NOMO-1 treated with dmso at 0.1 percent for 144 hours (cell line): ENCODE results near the gene EDN2.

Experiments
- DNase-seq: peaks from one replicate; lab custom pipeline; 2025; ENCODE audit not compliant: unreplicated experiment; lab: John Stamatoyannopoulos, UW

Gene EDN2

DNA sequence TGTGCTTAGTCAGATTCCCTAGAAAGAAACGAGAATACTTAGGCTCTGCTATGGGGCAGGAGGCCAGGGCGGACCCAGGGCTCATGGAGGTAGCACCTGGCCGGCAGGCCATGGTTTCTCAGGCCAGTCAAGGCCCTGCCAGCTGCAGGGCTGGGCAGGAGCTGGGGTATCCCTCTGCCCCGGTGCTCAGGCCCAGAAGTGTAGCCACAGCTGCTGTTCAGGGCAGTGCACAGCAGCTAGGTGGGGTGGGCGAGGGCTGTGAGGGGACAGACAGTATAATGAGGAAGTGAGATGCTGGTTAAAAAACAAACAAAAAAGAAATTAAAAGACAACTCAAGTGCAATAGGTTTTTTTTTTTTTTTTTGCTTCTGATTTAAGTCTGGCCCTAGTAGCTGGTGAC is 34.0 kb upstream of the EDN2 start:
- no peak for DNase-seq

DNA sequence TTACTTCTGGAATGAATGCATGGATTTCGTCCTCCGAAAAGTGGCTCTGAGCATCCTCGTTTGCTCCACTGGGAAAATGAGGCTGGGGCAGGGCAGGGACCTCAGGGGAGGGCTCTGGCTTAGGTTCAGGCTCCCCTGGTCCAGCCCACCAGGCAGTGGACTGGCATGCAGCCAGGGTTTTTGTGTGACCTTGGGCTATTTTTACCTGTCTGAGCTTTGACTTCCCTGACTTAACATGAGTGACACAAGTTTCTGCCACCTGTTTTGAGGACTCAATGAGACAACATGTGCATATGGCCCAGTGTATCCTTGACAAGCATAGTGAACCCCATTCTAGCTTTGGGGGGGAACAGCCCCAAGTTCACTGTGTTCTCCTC is 32.6 kb upstream of the EDN2 start:
- DNase-seq = no peak

- DNase-seq = peak; percentile 15
Observed at GRCh38 chr1:41516168-41517061, 31.9 kb upstream of the EDN2 start.

DNA sequence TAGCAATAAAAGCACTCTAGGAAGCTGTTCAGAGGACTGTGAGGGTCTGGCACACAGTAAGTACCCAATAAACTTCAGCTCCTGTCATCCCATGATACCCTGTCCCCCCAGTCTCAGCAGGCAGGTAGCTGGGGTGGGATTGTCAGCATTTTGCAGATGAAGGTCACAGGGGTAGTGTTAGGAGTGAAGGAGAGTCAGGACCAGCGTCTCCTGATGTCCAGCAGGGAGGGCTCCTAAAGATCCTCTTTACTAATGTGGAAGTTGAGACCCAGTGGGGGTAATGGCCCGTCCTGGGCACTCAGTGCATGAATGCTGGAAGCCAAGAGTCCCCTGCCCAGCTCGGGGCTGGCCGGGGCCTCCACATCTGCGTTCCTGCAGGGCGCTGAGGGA is 31.3 kb upstream of the EDN2 start:
- DNase-seq = no peak

GRCh38 chr1:41515131-41515678 is 30.7 kb upstream of the EDN2 start:
- DNase-seq = no peak

DNA sequence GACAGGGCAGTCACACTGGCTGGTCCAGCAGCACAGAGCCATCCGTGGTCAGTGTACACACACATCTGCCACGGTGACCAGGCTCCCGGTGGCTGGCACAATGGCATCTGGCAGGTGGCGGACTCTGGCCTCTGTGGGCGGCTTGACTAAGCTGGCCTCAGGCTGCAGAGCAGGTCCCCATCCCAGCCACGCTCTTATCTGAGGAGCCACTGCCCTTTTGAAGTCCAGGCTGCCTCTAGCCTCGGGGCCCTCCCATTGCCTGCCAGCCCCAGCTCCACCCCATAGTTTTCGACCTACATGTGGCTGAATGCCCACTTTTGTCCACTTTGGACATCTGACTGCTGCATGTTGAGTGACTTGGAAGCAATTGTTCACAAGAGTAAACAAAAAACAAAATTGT is 29.9 kb upstream of the EDN2 start:
- DNase-seq = no peak

- no peak for DNase-seq
Observed at GRCh38 chr1:41513383-41513735, 28.9 kb upstream of the EDN2 start.

DNA sequence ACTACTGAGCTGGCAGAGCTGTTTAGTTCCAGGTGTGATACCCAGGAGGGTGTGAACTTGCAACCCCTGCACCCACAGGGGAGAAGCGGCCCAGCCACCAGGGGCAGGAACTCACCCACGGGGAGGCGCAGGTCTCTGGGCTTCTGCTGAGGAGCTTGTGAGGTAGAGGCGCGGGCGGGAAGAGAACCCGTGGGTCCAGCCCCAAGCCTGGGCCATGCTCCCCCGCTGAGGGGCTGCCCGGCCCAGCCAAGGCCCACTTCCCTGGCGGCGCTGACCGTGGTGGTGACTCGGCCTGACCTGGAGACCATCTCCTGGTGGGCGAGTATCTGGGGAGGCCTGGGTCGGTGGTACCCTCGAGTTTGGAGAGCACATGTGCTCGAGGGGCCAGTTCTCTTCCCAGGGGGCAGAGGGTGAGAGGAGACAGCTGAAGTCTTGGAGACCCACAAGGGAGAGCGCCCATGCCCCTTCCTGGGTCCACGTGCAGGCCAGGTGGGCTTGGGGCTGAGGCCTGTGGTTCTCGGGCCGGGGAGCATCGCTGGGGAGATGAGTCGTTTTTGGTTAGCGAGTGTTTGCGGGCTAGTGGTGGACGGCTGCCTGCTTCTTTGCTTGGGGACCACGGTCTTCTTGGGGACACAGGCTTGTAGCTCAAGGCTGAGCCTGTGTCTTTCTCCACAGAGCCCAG is 28.4 kb upstream of the EDN2 start:
- DNase-seq = no peak

DNA sequence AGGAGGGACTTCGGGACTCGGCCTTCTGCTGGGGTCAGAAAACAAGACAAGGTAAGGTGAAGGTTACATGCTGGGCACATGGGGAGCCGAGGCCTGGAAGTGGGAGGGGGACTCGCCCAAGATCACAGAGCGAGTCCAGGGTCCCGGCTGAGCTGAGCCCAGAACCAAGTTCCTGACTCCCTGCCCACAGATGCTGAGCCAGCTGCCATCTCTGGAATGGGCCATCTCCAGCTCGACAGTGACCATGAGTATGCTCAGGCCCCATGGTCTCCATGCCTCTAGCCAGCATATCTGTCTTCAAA is 26.7 kb upstream of the EDN2 start:
- no peak for DNase-seq

- no peak for DNase-seq
Observed at GRCh38 chr1:41510531-41511238, 26.2 kb upstream of the EDN2 start.

GRCh38 chr1:41509270-41509671 is 24.8 kb upstream of the EDN2 start:
- DNase-seq = no peak

GRCh38 chr1:41508290-41508689 is 23.8 kb upstream of the EDN2 start:
- no peak for DNase-seq

GRCh38 chr1:41507836-41508235 is 23.4 kb upstream of the EDN2 start:
- no peak for DNase-seq

DNA sequence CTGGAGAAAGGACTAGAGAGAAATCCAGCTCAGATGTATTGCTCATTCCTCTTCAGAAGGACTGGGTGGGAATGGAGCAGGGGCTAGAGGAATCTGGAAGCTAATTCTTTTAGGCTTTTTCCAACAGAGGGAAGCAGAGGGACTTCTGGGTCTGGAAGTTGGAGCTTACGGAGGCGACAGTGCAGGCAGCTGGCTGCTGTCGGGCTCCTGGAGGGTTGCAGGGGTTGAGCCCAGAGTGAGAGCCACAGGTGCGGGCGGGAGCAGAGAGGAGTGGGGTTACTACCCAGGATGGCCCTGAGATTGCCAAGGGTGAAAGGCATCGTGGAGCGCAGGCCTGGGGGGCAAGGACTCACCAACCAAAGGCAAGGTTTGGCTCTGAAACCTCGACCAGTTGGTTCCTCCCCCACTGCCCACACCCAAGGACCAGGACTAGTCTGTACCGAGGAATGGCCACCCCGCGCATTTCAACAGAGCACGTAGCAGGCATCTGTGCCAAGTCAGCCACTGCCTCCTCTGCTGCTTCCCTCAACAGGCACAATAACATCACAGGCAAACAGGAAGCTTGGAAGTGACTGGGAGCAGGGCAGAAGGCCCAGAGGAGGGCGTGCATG is 22.7 kb upstream of the EDN2 start:
- DNase-seq = no peak

- DNase-seq = no peak
Observed at GRCh38 chr1:41504114-41505035, 19.9 kb upstream of the EDN2 start.

DNA sequence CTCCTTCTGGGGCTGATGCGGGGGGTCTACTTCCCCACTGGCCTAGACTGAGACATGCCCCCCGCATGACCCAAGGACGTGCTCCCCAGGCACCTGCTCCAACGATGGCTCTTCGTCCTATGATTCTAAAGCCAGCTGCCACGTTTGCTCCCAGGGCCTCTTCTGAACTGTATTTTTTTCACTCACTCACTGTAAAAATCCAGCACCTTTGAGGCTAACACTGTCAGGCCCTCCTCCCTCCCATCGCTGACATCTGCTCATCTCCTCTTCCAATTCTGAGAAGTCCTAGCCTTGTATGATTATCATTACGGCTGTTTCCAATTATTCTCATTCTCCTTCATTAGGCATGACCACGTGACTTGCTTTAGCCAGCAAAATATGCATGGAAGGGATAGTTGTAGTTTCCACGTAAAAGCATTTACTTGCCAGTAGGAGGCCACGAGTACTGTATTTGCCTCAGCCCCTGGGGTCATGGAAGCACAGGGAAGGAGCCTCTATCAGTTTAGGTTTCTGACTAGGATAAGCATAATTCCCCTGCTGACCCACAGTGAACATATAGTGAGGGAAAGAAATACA is 19.1 kb upstream of the EDN2 start:
- DNase-seq = no peak

- DNase-seq = no peak
Observed at GRCh38 chr1:41502912-41503311, 18.4 kb upstream of the EDN2 start.

GRCh38 chr1:41501581-41501980 is 17.1 kb upstream of the EDN2 start:
- no peak for DNase-seq

GRCh38 chr1:41500781-41501518 is 16.5 kb upstream of the EDN2 start:
- no peak for DNase-seq
